HG03045 (cell line): ENCODE measurements around the gene HLA-DRB1.
"Not testable (repeated sequence)": the region's sequence is repeated elsewhere in the genome, so short reads cannot be mapped to it uniquely, and the experiment has no call there.

ENCODE experiments used
- ATAC-seq: cut with Tn5 transposase; IDR thresholded peaks from one replicate; pipeline ENCODE4 v1.9.1; 2021; ENCODE audit warnings: mild to moderate bottlenecking, moderate library complexity; ENCODE audit not compliant: unreplicated experiment

Gene HLA-DRB1

DNA sequence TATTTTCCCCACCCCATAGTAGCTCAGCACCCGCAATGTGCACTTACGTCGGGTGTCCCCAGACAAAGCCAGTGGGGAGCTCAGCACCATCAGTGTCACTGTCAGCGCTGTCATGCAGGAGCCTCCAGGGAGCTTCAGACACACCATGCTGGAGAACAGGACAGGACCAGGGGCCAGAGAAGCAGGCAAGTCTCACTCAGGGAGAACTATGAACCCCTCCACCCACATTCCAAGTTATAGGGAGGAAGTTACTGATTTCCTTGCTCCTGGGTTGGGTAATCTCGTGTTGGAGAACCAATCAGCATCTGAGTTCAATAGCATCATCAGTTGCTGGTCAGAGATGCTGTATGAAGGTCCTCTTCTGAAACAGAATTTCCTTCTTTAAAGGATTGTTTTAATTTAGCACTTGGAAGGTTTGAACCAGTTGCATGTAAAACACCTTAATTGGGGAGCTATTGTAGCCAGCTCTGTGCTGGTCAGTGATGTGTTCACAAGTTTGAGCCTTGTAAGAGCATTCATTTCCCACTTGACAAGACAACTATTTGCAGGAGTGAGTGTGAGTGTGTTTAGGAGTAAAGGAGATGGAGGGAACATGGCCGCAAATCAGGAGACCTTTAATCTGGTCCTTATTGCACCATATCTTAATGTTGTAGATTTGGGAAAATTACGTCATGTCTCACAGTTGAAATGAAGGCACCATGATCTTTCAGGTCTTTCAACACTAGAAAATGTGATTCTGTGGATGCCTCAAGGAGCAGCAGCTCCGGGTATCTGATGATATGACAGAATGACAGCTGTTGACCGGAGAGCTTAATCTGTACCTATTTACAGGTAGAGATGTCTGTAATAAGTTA is at the start of gene HLA-DRB1:
TSS of gene HLA-DRB1 (minus strand) at position 253 of the 854 bp plus-strand sequence. CDS start at position 147, 106 bp downstream.
- peak; percentile 97 for ATAC-seq

DNA sequence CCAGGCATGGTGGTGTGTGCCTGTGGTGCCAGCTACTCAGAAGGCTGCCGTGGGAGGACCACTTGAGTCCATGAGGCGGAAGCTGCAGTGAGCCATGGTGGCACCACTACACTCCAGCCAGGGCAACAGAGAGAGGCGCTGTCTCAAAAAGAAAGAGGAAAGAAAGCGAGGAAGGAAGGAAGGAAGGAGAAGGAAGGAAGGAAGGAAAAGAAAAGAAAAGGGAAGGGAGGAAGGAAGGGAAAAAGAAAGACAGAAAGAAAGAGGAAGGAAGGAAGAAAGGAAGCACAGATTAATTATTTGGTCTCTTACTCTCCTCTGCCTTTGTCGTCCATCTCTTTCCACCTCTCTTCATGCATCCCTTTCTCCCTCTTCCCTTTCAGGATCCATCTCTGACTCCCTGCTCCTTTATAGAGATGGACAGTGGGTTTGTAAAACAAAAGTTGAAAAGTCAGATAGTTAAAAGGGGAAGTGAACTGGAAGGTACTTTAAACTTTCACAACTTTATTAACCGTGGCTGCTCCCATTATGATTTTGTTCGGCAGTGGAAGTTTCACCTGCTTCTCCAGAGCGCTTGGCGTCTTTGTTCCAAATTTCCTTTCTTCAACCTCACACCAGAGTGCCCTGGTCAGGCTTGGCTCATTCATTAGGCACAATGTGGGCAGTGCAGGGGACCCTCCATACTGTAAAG is 49.0 kb upstream of the HLA-DRB1 start:
- no peak for ATAC-seq

DNA sequence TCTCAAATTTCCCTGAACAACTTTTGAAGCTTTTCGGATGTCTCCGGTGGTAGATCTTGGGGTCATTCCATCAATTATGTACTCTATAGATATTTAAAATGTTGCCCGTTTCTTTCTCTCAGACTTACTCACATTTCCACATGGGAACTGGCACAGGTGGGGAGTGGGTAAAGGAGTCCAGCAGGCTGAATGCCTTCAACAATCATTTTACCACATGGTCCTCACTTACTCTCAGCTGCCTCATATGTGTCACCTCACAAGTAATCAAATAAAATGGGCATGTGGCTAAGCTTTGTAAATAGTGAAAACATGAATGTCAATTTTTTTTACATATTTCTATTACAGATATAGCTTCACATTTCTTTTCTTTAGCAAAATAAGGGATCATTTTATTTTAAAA is 48.2 kb upstream of the HLA-DRB1 start:
- ATAC-seq = no peak

DNA sequence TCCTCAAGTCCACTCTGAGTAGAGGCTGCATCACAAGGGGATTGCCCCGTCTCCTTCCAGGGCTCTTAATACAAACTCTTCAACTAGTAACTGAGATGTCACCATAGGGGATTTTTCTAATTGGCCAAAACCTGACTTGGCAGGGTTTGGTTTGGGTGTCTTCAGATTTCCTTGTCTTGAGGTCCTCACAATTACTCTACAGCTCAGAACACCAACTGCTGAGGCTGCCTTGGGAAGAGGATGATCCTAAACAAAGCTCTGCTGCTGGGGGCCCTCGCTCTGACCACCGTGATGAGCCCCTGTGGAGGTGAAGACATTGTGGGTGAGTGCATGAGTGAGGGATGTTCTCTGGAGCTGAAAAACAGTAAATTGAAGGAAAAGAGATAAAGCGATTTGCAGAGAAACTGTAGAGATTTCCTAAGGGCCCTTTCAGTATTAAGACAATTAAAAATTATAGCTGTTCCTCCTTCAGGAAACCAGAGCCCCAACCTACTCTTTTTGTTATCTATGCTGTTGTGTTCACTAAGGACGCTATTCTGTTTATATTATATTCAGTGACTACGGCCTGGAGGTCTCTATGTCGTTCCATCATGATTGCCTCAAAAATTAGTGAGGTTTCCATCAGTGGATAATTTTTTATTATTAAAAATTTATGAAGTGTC is 47.7 kb upstream of the HLA-DRB1 start, which contains the start of gene HLA-DQA1:
TSS of gene HLA-DQA1 (plus strand) at position 188 of the 662 bp plus-strand sequence. CDS start at position 241, 53 bp downstream.
- peak; percentile 48 for ATAC-seq

DNA sequence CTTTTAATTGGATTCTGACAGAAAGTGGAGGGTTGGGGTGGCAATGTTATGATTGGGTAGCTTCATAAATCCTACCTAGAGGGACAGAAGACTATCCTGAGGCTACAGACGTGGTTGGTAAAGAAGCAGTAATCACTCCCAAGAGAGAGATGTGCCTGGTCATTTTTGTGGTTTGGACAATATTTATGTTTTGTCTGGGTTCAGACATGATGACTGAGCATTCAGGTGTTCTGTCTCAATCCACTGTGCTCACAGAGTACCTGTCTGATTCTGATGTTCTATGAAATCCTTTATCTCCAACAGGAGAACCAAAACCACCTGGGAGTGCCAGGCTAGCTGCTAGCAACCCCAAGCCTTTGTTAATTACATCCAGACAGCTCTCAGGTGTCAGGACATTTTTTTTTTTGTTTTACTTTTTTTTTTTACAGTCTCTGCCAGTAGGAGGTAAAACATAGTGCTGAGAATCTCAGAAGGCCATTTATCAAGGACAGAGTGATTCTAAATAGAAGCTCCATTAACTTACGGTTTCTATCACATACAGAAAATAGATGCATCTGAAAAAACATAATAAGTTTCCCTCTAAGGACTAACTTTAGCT is 46.0 kb upstream of the HLA-DRB1 start:
- ATAC-seq = no peak

DNA sequence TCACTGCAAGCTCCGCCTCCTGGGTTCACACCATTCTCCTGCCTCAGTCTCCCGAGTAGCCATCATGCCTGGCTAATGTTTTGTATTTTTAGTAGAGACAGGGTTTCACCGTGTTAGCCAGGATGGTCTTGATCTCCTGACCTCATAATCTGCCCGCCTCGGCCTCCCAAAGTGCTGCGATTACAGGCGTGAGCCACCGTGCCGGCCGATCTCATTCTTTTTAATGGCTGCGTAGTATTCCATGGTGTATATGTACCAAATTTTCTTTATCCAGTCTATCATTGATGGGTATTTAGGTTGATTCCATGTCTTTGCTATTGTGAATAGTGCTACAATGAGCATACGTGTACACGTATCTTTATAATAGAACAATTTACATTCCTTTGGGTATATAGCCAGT is 40.1 kb upstream of the HLA-DRB1 start:
- ATAC-seq = not testable (repeated sequence)

DNA sequence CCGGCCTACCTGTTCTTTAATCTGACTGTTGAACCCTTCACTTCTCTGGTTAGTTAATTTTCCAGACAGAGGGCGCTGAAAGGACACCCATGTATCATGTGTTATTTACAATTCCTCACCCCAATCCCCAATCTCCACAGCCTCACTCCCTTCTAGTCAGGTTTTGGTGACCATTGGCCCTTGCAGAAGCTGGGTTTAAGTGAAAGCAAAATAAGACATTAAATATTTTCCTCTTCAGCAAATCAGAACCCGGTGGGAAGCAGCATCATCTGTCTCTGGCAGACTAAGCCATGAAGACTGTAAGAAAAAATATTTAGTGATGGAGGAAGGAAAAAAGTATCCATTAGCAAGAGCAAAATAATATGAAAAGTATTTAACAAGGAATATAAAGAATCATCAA is 38.2 kb upstream of the HLA-DRB1 start:
- ATAC-seq = no peak

DNA sequence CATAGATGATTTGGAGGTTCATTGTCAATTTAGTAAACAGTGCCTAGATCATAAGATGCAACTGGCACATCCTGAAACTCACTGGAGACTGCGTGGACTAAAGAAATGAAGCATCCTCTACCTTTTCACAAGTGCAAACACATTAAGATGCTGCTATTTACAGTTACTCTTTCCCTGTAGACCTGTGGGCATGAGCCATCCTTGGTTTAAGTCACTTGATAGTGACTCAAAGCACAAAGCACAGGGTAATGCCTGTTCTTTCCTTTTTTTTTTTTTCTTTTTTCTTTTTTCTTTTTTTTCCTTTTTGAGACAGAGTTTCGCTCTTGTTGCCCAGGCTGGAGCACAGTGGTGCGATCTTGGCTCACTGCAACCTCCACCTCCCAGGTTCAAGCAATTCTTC is 37.6 kb upstream of the HLA-DRB1 start:
- ATAC-seq = no peak

DNA sequence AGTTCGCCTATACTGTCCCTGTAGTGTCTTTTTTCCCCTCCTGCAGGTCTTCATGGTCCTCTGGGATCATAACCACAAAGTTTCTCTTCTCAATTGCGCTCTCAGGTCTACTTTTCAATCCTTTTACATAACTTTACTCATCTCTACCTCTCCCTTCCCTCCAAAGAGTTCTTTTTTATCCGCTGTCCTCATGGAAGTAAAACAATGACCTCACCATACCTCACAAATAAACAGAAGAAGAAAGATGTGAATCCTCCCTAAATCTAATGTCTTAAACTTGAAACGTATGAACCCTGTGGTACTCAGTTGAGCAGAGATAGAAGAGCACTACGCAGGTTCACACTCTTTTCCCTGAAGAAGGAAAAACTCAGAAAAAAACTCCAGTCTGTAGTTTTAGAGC is 35.5 kb upstream of the HLA-DRB1 start:
- no peak for ATAC-seq

DNA sequence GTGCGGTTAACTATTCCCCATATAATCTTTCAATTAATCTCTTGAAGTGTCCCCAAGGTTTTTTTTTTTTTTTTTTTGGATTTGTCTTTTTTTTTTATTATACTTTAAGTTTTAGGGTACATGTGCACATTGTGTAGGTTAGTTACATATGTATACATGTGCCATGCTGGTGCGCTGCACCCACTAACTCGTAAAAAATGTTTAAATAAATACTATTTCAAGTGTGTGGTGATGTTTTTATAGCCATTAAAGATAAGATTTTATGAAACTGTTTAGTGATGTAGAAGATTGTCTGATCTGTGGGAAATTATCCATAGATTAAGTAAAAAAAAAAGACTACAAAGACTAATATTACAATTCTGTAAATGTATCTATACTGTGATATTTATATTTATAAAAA is 34.9 kb upstream of the HLA-DRB1 start:
- no peak for ATAC-seq

DNA sequence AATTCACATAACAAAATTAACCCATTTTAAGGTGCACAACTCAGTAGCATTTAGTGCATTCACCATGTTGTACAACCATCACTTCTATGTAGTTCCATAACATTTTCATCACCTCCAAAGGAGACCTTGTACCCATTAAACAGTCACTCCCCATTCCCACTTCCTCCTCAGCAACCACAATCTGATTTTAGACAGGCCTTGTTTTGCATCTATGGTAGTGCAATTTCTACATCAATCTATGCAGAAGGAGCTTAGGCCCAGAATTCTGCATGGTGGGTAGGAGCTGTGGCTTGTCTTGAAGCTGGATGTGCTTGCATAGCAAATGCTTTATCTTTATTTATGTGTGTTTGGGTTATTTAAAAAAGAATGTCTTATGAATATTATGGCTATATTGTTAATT is 34.0 kb upstream of the HLA-DRB1 start:
- no peak for ATAC-seq

DNA sequence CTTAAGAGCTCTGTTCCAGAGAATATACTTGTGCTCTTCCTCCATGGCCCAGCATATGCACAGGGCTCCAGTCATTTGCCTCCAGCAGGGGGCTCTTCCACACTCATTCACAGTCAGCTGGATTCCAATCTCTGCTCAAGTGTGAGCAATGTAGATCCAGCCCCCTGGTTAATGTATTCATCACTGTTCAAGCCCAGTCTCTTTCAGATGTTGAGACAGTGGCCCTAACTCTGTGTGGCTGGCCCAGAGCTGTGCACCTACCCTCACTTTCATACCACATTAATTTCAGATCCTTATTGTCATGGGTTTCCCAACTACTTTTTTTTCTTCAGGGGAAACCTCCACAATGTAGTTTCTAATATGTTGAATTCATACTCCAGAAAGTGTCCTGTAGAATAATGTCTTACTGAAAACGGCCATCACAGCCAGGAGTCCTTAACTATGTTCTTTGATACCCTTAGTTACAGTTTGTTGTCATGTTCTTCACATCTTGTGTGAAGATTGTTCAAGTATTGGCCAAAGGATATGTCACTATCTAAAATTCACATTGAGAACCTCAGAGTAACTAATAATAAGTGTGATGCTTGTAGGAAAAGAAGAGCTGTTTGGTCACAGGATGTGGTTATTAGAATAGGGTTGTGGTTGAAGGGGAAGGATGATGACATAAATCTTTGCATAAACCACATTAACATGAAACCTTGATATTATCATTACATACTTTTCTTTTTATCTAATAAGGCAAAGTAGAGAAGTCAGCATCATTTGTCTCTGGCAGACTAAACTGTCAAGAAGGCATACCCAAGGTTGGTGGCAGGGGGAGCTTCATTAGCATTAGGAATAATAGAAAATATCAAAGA is 33.1 kb upstream of the HLA-DRB1 start:
- peak; percentile 70 for ATAC-seq

DNA sequence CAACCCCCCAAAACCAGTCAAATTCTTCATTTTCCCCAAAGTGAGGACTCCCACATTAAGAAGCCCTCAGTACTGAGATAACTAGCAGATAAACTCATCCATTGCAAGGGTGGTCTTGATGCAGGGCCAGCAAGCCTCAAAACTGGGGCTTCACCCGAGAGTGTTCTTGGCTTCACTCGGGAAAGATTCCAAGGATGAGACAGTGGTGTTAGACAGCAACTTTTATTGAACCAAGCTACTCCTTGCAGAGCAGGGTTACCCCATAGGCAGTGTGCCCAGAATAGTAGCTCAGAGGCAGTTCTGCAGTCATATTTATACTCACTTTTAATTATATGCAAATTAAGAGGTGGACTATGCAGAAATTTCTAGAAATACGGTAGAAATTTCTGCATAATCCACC is 31.7 kb upstream of the HLA-DRB1 start:
- no peak for ATAC-seq

DNA sequence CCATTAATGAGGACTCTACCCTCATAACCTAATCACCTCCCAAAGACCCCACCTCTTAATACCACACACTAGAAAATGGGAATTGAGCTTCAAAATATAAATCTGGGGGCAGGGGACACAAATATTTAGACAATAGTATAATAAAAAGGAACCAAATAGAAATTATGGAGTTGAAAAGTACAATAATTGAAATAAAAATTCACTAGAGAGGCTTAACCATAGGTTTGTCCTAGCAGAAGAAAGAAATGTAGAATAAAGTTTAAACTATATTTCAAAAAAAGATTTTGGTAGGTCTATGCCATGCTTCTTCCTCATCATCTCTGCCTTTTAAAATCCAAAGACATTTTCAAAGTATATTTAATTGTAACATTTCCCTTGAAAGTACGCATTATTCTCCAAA is 28.1 kb upstream of the HLA-DRB1 start:
- no peak for ATAC-seq

DNA sequence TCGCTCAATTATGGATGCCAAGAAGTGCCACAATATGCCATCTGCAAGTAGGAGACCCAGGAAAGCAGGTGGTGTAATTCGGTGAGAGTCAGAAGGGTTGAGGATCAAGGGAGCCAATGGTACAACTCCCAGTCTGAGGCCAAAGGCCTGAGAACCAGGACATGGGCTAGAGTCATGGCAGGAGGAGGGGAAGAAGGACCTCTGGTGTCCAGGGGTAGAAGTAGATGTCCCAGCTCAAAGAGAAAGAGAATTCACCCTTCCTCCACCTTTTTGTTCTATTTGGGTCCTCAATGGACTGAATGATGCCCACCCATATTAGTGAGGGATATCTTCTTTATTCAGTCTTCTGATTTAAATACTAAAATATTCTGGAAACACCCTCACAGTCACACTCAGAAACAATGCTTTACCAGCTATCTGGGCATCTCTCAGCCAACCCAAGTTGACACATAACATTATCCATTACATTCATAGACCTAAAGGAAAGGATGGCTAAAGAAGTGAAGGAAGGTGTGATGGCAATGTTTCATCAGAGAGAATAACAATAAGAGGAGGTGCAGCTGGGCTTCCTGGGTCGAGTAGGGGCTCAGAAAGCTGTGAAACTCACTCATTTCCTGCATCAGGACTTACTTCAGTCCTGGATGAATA is 26.4 kb upstream of the HLA-DRB1 start:
- no peak for ATAC-seq

DNA sequence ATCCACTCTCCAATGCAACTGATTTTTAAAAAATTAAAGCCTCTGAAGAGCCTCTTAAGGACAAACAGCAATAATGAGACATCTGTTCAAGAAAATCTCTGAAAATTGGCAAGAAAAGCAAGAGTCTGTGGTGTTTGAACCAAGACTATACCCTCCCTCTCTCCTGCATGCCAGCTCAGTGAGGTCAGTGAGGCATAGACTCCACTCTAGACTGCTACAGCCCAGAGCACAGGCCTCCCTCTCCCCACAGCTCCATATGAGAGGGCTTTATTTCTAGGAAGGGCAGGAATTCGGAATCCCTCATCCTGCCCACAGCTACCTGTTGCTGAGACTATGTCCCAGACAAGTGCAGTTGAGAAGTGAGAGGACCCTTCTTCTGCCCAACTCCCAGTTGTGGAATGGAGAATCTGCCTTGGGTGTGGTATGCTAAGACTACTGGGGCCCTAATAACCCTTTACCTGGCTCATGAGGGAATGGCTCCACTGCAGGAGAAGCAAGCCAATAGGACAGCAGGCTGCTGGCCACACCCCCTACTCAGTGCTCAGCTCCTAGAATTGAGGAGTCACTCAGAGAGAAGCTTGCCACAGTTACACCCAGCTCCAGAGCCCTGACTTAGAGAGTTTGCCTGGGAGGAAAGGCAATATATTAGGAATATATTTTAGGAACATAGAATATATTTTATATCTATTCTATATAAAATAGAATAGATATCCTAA is 24.9 kb upstream of the HLA-DRB1 start:
- ATAC-seq = no peak

DNA sequence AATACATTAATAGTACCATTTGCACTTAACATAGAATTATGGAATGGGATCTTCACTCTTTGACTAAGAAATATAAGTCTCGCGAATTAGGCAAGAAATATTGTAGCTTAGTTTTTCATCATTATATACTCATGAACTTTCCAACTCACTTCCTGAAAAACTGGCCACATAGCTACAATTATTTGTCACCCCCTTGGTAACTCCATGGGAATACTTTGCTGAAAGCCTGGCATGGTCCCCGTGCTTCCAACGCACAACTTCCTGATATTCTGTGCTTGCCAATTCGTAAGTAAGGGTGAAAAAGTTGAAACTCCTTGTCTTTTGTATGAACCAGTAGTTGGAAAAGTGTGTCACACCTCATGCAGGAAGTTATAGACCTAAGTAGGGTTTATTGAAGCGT is 23.8 kb upstream of the HLA-DRB1 start:
- ATAC-seq = no peak

DNA sequence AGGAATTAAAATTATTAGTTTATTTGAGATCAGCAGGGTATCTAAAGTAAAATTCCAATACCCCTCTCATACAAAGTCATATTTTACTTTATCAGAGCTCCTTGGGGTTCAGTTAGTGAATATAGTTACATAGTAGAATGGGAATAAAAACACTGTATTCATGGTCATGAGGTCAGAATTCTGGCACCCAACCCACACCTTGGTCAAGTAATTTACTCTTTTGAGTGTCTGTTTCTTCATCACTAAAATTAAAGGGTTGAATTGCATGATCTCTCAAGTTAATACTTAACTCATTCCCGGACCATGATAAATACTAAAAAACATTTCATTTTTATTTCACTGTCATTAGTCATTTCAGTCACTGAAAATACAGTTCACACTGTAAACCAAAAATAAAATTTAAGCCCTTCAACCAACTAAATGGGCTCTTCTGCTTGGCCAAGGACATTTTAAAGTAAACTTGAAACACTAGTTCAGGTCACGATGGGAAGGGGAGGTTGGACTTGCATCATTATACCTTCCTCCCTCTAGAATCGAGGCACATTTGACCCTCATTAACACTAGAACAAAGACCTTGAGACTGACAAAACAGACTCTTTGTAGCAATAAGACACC is 21.1 kb upstream of the HLA-DRB1 start:
- ATAC-seq = no peak
